A549 (cell line): ENCODE data around the gene ZDBF2.

ENCODE experiments used
- BHLHE40 ChIP-seq: IDR thresholded peaks from 2 replicates; pipeline ENCODE4 v1.6.1; 2012; ENCODE audit warnings: low read depth, low read length, inconsistent platforms
- CHD4 ChIP-seq: fragments of 200-600 bp; sonication (generic); IDR thresholded peaks from 2 replicates; pipeline ENCODE4 v1.6.1; 2016; ENCODE audit warnings: antibody characterized with exemption, mild to moderate bottlenecking, borderline replicate concordance
- CTCF ChIP-seq: fragments of >200 bp; sonication (Bioruptor Twin); formaldehyde crosslinking; IDR thresholded peaks from 3 replicates; pipeline ENCODE4 v1.5.1; 2016
- KDM1A ChIP-seq: fragments of 200-600 bp; sonication (generic); IDR thresholded peaks from 2 replicates; pipeline ENCODE4 v1.6.1; 2016; ENCODE audit warnings: low read depth, mild to moderate bottlenecking
- MAX ChIP-seq: IDR thresholded peaks from 2 replicates; pipeline ENCODE4 v1.6.1; 2012

GRCh38 chr2:206311026-206311425 lies 36.6 kb downstream of the ZDBF2 start:
- TF ChIP-seq CTCF (no peak), CHD4 (no peak), BHLHE40 (no peak), KDM1A (no peak), MAX (no peak)
